ENCODE data around the gene TEDC1. TPM values are rescaled to one million over a fixed set of nuclear protein-coding genes. Genes with fewer than 3 reads are reported as not detected.

Gene TEDC1
- total RNA-seq, 2 donors from 2014 or later = 9.1 to 23.8 TPM

GRCh38 chr14:105446971-105447370 lies 44.1 kb upstream of the TEDC1 start:
- peak overlapping the region; percentile 35 for H3K27ac Mint-ChIP-seq

DNA sequence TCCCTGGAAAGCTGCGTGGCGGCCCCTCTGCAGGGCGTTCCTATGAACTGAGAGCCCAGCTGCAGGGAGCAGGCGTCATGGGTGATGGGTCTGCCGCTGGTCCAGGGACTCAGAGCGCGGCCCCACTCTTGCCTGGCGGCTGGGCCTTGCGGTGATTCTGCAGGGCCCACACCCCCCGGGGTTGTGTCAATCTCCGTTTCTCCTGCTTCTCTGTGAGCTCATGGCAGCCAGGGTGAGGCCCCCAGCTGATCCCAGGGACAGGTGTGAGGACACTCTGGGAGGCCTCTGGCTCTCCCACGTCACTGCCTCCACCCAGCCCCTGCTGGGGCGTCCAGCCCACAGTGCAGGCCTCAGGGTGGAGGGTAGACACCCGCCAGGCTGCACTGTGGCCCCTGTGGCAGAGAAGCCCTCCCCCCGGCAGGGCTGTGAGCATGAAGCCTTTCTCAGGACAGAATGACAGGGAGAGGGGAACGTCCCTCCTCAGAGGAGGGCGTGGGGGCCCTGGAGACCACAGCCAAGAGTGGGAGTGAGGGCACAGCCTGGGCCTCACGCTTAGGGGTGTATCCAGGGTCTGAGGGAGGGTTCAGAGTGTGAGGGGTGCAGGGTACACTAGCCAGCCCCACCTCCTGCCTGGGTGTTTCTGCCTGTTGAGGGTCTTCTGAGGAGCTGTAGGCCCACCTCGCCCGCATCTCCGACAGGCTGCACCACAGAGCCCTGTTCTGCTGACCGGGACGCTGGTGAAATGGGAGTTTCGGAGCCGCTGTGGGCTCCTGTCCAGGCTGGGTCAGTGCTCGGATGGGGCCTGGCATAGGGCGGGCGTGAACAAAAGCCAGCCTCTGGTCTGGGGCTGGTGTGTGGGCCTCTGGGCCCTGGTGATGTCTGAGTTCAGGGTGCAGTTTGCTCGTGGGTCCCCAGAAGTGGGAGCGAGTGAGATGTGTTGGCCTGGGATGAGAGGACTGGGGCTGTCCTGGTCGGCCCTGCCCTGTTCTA lies 43.1 kb upstream of the TEDC1 start:
- Mint-ChIP-seq H3K27ac (no peak overlapping the region), H3K9me3 (no peaks in the 10 kb centered on the region), H3K4me1 (no peaks in the 10 kb centered on the region), H3K27me3 (ENCODE audit: insufficient read depth) (no peaks in the 10 kb centered on the region), H3K4me3 (no peak overlapping the region), H3K36me3 (ENCODE audit: low read depth) (peaks cover 30% of the 10 kb centered on the region)
- Histone ChIP-seq H3K36me3 (ENCODE audit: control insufficient read depth, insufficient read depth, low read length) (peaks cover 39% of the 10 kb centered on the region), H3K9me3 (ENCODE audit: control insufficient read depth, low read length) (no peaks in the 10 kb centered on the region), H3K4me1 (ENCODE audit: control insufficient read depth, insufficient read depth, low read length) (no peaks in the 10 kb centered on the region), H3K4me3 (ENCODE audit: low read length) (no peak overlapping the region), H3K27me3 (ENCODE audit: control insufficient read depth, insufficient read depth, low read length, poor library complexity, severe bottlenecking) (no peaks in the 10 kb centered on the region), H3K27ac (ENCODE audit: low read depth, low read length) (peak overlapping the region; percentile 53), H3K9ac (ENCODE audit: extremely low read depth, low read length, poor library complexity, severe bottlenecking) (no peak overlapping the region)
- no peak for DNase-seq
- TF ChIP-seq CTCF (conservative IDR thresholded peaks at IDR 0.05) = no peak
- 95 to 96% methylated on average over 22 to 31 of the region's 31 CpGs for WGBS, 2 experiments (ENCODE audit: insufficient coverage in 1 of 2, insufficient read length in 1 of 2)

More at GRCh38 chr14:105446971-105447370, 44.1 kb upstream of the TEDC1 start:
- no peak overlapping the region for H3K4me3 Mint-ChIP-seq
- no peak for TF ChIP-seq CTCF (conservative IDR thresholded peaks at IDR 0.05)
- Histone ChIP-seq H3K27ac (ENCODE audit: low read depth, low read length) (no peak overlapping the region), H3K9me3 (ENCODE audit: control insufficient read depth, low read length) (no peaks in the 10 kb centered on the region), H3K27me3 (ENCODE audit: control insufficient read depth, insufficient read depth, low read length, poor library complexity, severe bottlenecking) (no peaks in the 10 kb centered on the region), H3K4me3 (ENCODE audit: low read length) (no peak overlapping the region), H3K36me3 (ENCODE audit: control insufficient read depth, insufficient read depth, low read length) (peaks cover 39% of the 10 kb centered on the region), H3K9ac (ENCODE audit: extremely low read depth, low read length, poor library complexity, severe bottlenecking) (no peak overlapping the region), H3K4me1 (ENCODE audit: control insufficient read depth, insufficient read depth, low read length) (no peaks in the 10 kb centered on the region)
- no peak for DNase-seq
- 88 to 93% methylated on average over 3 to 14 of the region's 14 CpGs for WGBS, 2 experiments (ENCODE audit: insufficient coverage in 1 of 2, insufficient read length in 1 of 2)
- no peaks in the 10 kb centered on the region for H3K4me1 Mint-ChIP-seq
- H3K36me3 Mint-ChIP-seq (ENCODE audit: low read depth) = peaks cover 30% of the 10 kb centered on the region
- no peaks in the 10 kb centered on the region for H3K9me3 Mint-ChIP-seq
- no peaks in the 10 kb centered on the region for H3K27me3 Mint-ChIP-seq (ENCODE audit: insufficient read depth)

DNA sequence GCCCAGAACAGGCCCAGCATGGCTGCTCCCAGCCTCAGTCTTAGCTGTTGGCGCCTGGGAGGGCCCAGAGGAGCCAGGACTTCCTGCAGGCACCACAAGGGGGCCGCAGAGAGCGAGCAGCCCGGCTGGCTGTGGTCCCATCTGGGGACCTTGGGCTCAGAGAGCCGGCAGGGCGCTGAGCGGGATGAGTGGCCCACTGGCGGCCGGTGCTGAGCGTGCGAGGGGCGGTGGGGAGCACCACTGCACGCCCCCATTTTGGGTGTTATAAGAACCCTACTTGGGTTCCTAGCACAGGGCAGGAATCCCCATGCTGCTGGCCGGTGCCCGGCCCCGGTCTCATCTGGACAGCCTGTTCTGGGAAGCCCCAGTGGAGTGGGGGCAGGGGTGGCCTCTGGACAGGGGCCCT lies 42.3 kb upstream of the TEDC1 start:
- H3K27ac Mint-ChIP-seq = no peak overlapping the region
- Histone ChIP-seq H3K27me3 (ENCODE audit: control insufficient read depth, insufficient read depth, low read length, poor library complexity, severe bottlenecking) (no peaks in the 10 kb centered on the region), H3K4me1 (ENCODE audit: control insufficient read depth, insufficient read depth, low read length) (no peaks in the 10 kb centered on the region), H3K4me3 (ENCODE audit: low read length) (no peak overlapping the region), H3K9me3 (ENCODE audit: control insufficient read depth, low read length) (no peaks in the 10 kb centered on the region), H3K9ac (ENCODE audit: extremely low read depth, low read length, poor library complexity, severe bottlenecking) (no peak overlapping the region), H3K36me3 (ENCODE audit: control insufficient read depth, insufficient read depth, low read length) (peaks cover 37% of the 10 kb centered on the region), H3K27ac (ENCODE audit: low read depth, low read length) (no peak overlapping the region)
- WGBS, 2 experiments (ENCODE audit: insufficient coverage in 1 of 2, insufficient read length in 1 of 2) = 83 to 88% methylated on average over 10 to 16 of the region's 16 CpGs
- H3K27me3 Mint-ChIP-seq (ENCODE audit: insufficient read depth) = no peaks in the 10 kb centered on the region
- H3K4me3 Mint-ChIP-seq = no peak overlapping the region
- H3K36me3 Mint-ChIP-seq (ENCODE audit: low read depth) = peaks cover 30% of the 10 kb centered on the region
- H3K4me1 Mint-ChIP-seq = no peaks in the 10 kb centered on the region
- DNase-seq = peak; percentile 93
- peak; percentile 87 for TF ChIP-seq CTCF (conservative IDR thresholded peaks at IDR 0.05)
- H3K9me3 Mint-ChIP-seq = no peaks in the 10 kb centered on the region
